ENCODE results near the gene DGKI.

DNA sequence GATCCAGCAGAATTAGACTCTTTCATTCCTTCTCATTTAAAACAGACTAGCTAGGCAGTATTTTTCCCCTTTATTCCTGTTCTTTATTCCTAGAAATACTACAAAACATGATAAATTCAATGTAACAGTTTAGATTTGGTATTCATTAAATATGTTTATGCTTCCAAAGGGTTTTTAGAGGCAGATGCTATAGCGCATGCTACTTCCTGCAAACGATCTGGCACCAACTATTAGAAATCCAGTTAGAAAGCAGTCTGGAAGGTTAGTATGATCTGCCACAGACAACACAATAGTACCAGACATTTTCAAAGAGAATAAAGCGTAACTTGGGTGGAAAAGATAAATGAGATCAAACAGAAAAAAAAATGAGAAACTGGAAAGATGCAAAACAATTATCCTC is 439.7 kb downstream of the DGKI start:
- TF ChIP-seq ZNF274 (IDR thresholded peaks at IDR 0.05; ENCODE audit: low read depth, low read length), result no peak
- no peak for TF ChIP-seq YY1 (IDR thresholded peaks at IDR 0.05; ENCODE audit: insufficient read depth, insufficient read length)

All from NT2/D1 (cell line).